ENCODE results near the gene DYNLT2. TPM values are rescaled to one million over a fixed set of nuclear protein-coding genes. Genes with fewer than 3 reads are reported as not detected.
A peak's percentile ranks its signal among the peaks of the same experiment; 100 is the strongest.

Gene DYNLT2
- total and polyA plus RNA-seq, 2 of the 13 experiments (the other 11 are each of a cell fraction or from before 2014, with no cell fraction given) = 2.1 to 4.3 TPM

- 0 out of 2 replicates have a peak, but pooled peaks have one; percentile 19 for TF ChIP-seq SALL2 (CRISPR knock-in tag; IDR thresholded peaks at IDR 0.05)
- TF ChIP-seq ZNF17 (CRISPR knock-in tag; IDR thresholded peaks at IDR 0.05) = no peak
- no peak for TF ChIP-seq ZNF644 (CRISPR knock-in tag; IDR thresholded peaks at IDR 0.05; ENCODE audit: low read depth)
- no peak for TF ChIP-seq EEA1 (CRISPR knock-in tag; IDR thresholded peaks at IDR 0.05; ENCODE audit: borderline replicate concordance)
- 0 out of 2 replicates have a peak, but pooled peaks have one; percentile 12 for TF ChIP-seq ZNF607 (CRISPR knock-in tag; IDR thresholded peaks at IDR 0.05; ENCODE audit: borderline replicate concordance)
- TF ChIP-seq TCF7L2 (IDR thresholded peaks at IDR 0.05; ENCODE audit: low read depth, low read length) = no peak
- no peak for TF ChIP-seq ZNF235 (CRISPR knock-in tag; IDR thresholded peaks at IDR 0.05; ENCODE audit: borderline replicate concordance)
- no peak for TF ChIP-seq STAT6 (CRISPR knock-in tag; IDR thresholded peaks at IDR 0.05; ENCODE audit: borderline replicate concordance)
- TF ChIP-seq, protein P1, sequence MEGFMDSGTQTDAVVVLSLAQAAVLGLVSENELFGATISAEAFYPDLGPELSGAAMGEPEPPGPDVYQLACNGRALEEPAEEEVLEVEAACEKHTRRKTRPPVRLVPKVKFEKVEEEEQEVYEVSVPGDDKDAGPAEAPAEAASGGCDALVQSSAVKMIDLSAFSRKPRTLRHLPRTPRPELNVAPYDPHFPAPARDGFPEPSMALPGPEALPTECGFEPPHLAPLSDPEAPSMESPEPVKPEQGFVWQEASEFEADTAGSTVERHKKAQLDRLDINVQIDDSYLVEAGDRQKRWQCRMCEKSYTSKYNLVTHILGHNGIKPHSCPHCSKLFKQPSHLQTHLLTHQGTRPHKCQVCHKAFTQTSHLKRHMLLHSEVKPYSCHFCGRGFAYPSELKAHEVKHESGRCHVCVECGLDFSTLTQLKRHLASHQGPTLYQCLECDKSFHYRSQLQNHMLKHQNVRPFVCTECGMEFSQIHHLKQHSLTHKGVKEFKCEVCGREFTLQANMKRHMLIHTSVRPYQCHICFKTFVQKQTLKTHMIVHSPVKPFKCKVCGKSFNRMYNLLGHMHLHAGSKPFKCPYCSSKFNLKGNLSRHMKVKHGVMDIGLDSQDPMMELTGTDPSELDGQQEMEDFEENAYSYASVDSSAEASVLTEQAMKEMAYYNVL (CRISPR knock-in tag; IDR thresholded peaks at IDR 0.05; ENCODE audit: borderline replicate concordance) = no peak
- peak; percentile 32; the same call in 1 of the 2 replicates for TF ChIP-seq FOXJ3 (CRISPR knock-in tag; IDR thresholded peaks at IDR 0.05; ENCODE audit: borderline replicate concordance)
- no peak for TF ChIP-seq ZNF670 (CRISPR knock-in tag; IDR thresholded peaks at IDR 0.05; ENCODE audit: borderline replicate concordance)
- TF ChIP-seq FOXA1 (IDR thresholded peaks at IDR 0.05) = no peak
- no peak for TF ChIP-seq FOXA1 (CRISPR knock-in tag; IDR thresholded peaks at IDR 0.05)
- TF ChIP-seq HOXD1 (CRISPR knock-in tag; IDR thresholded peaks at IDR 0.05) = no peak
- TF ChIP-seq KDM4B (CRISPR knock-in tag; IDR thresholded peaks at IDR 0.05) = no peak
- TF ChIP-seq TMF1 (CRISPR knock-in tag; IDR thresholded peaks at IDR 0.05; ENCODE audit: low read depth) = no peak
- TF ChIP-seq NFYC (CRISPR knock-in tag; IDR thresholded peaks at IDR 0.05) = no peak
- no peak for TF ChIP-seq ELF4 (CRISPR knock-in tag; IDR thresholded peaks at IDR 0.05; ENCODE audit: borderline replicate concordance)
- TF ChIP-seq ARNT (IDR thresholded peaks at IDR 0.05) = no peak
- peak; percentile 21; the same call in 1 of the 2 replicates for TF ChIP-seq HDAC1 (CRISPR knock-in tag; IDR thresholded peaks at IDR 0.05)
- no peak; the same call in 1 of the 2 replicates for TF ChIP-seq MYPOP (CRISPR knock-in tag; IDR thresholded peaks at IDR 0.05)
- TF ChIP-seq KLF15 (CRISPR knock-in tag; IDR thresholded peaks at IDR 0.05; ENCODE audit: borderline replicate concordance) = no peak
- TF ChIP-seq MXD4 (CRISPR knock-in tag; IDR thresholded peaks at IDR 0.05) = no peak
- no peak for TF ChIP-seq MED8 (CRISPR knock-in tag; IDR thresholded peaks at IDR 0.05; ENCODE audit: insufficient replicate concordance)
- no peak for TF ChIP-seq BHLHE40 (IDR thresholded peaks at IDR 0.05; ENCODE audit: low read length)
- no peak for TF ChIP-seq DNMT3B (CRISPR knock-in tag; conservative IDR thresholded peaks at IDR 0.05)
Observed at GRCh38 chr6:169722362-169723199, 28.8 kb downstream of the DYNLT2 start (continued).

All from HepG2 (cell line).